Sigmoid colon (tissue), 7 donors: Measurements from ENCODE around the gene HDGFL1. TPM values are rescaled to one million over a fixed set of nuclear protein-coding genes. Genes with fewer than 3 reads are reported as not detected.

Experiments
- DNase-seq: peaks from one replicate; pipeline ENCODE4 v3.0.0-alpha.2; 2019
- H3K27ac ChIP-seq, 4 donors: fragments of 200-600 bp; sonication (generic); one replicate each; pipeline ENCODE4 v1.5.1; 2016 to 2019; ENCODE audit warnings: mild to moderate bottlenecking in 1 of 4
- H3K27me3 ChIP-seq, 3 donors: fragments of 200-600 bp; sonication (generic); one replicate each; pipeline ENCODE4 v1.5.1; 2019; ENCODE audit warnings: mild to moderate bottlenecking in 1 of 3
- H3K36me3 ChIP-seq, 4 donors: fragments of 200-600 bp; sonication (generic); one replicate each; pipeline ENCODE4 v1.5.1; 2016 to 2019
- H3K4me1 ChIP-seq, 4 donors: fragments of 200-600 bp; sonication (generic); one replicate each; pipeline ENCODE4 v1.5.1; 2017 to 2019
- H3K4me3 ChIP-seq, 4 donors: fragments of 200-600 bp; sonication (generic); one replicate each; pipeline ENCODE4 v1.5.1; 2017 to 2019; ENCODE audit warnings: mild to moderate bottlenecking in 2 of 4, moderate library complexity in 1 of 4
- H3K9me3 ChIP-seq, 4 donors: fragments of 200-600 bp in 3 of 4; sonication (generic) in 3 of 4; one replicate each; pipeline versions ENCODE4 v1.5.1 to v1.6.1; 2013 to 2019
- EP300 ChIP-seq, 4 donors: sonication (generic); formaldehyde crosslinking; IDR thresholded peaks; one replicate each; pipeline ENCODE4 v1.6.1; 2017; ENCODE audit warnings: antibody characterized with exemption in 4 of 4
- POLR2A ChIP-seq, 2 donors: fragments of 450-650 bp; IDR thresholded peaks; one replicate each; pipeline ENCODE4 v1.6.1; 2016; ENCODE audit warnings: antibody characterized with exemption in 2 of 2, mild to moderate bottlenecking in 2 of 2, moderate library complexity in 2 of 2
- POLR2AphosphoS5 ChIP-seq, 4 donors: sonication (generic); formaldehyde crosslinking; IDR thresholded peaks; one replicate each; pipeline ENCODE4 v1.6.1; 2017; ENCODE audit warnings: antibody characterized with exemption in 4 of 4
- WGBS, 2 donors: extraction: QIAGEN DNeasy Blood & Tissue Kit; methylation state at CpG; one replicate each; pipeline ENCODE4 v1.1.7; 2013; 5-methylcytosine and 5-hydroxymethylcytosine counted together
- intact Hi-C: fragments of 100-400 bp; cut with DNase I; formaldehyde crosslinking; loops from one replicate; pipeline ENCODE4 v1.15.1; 2023
- polyA plus RNA-seq, 3 donors: library from polyadenylated mRNA; stranded (reverse); fragments of 200-250 nt; gene quantifications; one replicate each; pipeline ENCODE4 v1.2.3, GENCODE V29; 2013
- total RNA-seq, 4 donors: library from RNA; depleted of rRNA; stranded (reverse); fragments of >200 nt; gene quantifications; one replicate each; pipeline ENCODE4 v1.1.0, GENCODE V29; 2016
- TF ChIP-seq, protein P1 (sequence below), 4 experiments: fragments of 450-650 bp in 3 of 4; fragments of 200-600 bp in 1 of 4; IDR thresholded peaks; one replicate each; pipeline ENCODE4 v1.5.1; 2016 to 2019; ENCODE audit warnings: antibody characterized with exemption in 4 of 4, mild to moderate bottlenecking in 3 of 4, moderate library complexity in 2 of 4
- donor health status: healthy with polysubstance abuse.
- donor health status: Bipolar disorder and iron deficiency.
- donor health status: healthy.

Gene HDGFL1
- total and polyA plus RNA-seq, 7 donors, result not detected

DNA sequence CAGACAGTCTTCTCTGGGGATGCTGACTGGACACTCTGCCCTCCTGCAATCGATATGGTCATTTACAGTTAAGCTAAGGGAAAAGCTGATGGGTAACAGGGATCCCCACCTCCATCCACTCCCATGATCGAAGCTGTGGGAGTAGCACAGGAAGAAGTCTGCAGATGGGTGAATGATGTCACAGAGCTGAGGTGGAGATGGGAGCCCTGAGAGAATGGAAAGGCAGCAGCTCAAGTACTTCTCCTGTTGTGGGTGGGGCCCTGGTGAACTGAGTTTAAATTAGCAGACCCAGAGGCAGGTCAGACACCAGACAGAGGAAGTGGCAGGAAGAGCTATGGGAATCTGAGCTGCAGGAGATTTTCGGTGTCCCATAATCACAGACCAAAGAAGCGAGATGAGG is 29.0 kb downstream of the HDGFL1 start:
- no peak overlapping the region for H3K27ac ChIP-seq
- intact Hi-C loops, result no loop called here
- TF ChIP-seq POLR2A (IDR thresholded peaks at IDR 0.05) (no peak), EP300 (IDR thresholded peaks at IDR 0.05) (no peak), POLR2AphosphoS5 (IDR thresholded peaks at IDR 0.05) (no peak)
- TF ChIP-seq, protein P1, sequence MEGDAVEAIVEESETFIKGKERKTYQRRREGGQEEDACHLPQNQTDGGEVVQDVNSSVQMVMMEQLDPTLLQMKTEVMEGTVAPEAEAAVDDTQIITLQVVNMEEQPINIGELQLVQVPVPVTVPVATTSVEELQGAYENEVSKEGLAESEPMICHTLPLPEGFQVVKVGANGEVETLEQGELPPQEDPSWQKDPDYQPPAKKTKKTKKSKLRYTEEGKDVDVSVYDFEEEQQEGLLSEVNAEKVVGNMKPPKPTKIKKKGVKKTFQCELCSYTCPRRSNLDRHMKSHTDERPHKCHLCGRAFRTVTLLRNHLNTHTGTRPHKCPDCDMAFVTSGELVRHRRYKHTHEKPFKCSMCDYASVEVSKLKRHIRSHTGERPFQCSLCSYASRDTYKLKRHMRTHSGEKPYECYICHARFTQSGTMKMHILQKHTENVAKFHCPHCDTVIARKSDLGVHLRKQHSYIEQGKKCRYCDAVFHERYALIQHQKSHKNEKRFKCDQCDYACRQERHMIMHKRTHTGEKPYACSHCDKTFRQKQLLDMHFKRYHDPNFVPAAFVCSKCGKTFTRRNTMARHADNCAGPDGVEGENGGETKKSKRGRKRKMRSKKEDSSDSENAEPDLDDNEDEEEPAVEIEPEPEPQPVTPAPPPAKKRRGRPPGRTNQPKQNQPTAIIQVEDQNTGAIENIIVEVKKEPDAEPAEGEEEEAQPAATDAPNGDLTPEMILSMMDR (IDR thresholded peaks at IDR 0.05), result no peak
- H3K9me3 ChIP-seq, result no peaks in the 10 kb centered on the region
- DNase-seq, result no peak
- H3K4me3 ChIP-seq, result no peak overlapping the region
- no peaks in the 10 kb centered on the region for H3K36me3 ChIP-seq
- WGBS, 2 donors, result 87 to 88% methylated on average over 4 of the region's 4 CpGs
- H3K4me1 ChIP-seq, result no peaks in the 10 kb centered on the region
- H3K27me3 ChIP-seq, result no peaks in the 10 kb centered on the region

DNA sequence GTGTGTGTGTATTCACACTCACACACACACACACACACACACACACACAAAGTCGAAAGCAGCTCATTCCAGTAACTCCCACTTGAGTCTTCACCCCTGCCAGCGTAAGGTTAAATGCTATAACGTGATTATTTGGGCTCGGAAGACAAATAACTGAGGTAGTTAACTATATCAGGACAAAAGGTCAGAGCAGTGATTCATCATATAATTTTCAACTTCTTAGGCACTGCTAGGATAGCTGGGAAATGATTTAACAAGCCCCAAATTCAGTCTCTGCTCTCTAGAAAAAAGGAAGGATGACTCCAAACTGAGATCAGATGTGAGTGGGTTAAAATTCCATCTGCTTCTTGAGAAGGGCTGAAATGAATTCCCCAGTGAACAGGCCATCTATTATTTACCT is 30.7 kb downstream of the HDGFL1 start:
- Histone ChIP-seq H3K27ac (no peak overlapping the region), H3K36me3 (no peaks in the 10 kb centered on the region), H3K27me3 (no peaks in the 10 kb centered on the region), H3K9me3 (no peaks in the 10 kb centered on the region), H3K4me3 (no peak overlapping the region), H3K4me1 (no peaks in the 10 kb centered on the region)
- TF ChIP-seq POLR2A (IDR thresholded peaks at IDR 0.05) (no peak), EP300 (IDR thresholded peaks at IDR 0.05) (no peak), POLR2AphosphoS5 (IDR thresholded peaks at IDR 0.05) (no peak)
- TF ChIP-seq, protein P1 (IDR thresholded peaks at IDR 0.05), result no peak
- no peak for DNase-seq
- intact Hi-C loops, result no loop called here
- WGBS, 2 donors, result 69 to 78% methylated on average over 4 of the region's 4 CpGs

DNA sequence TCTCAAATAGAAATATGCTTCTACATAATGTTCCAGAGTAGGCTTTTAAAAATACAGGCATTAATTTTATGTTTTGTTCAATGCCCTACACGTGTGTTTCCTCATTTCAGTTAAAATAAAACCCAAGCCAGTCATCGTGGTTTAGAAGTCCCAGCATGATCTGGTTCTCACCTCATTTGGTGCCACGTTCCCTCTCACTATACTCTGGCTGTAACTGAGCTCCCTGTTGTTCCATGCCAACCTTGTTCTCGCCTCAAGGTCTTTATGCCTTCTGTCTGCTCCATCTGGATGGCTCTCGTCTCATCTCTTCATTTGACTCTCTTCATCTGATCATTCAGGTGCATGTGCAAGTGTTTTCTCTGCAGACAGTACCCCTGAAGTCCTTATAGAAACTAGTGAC is 32.6 kb downstream of the HDGFL1 start:
- no peak overlapping the region for H3K27ac ChIP-seq
- H3K27me3 ChIP-seq, result no peaks in the 10 kb centered on the region
- H3K36me3 ChIP-seq, result no peaks in the 10 kb centered on the region
- TF ChIP-seq, protein P1 (IDR thresholded peaks at IDR 0.05), result no peak
- TF ChIP-seq EP300 (IDR thresholded peaks at IDR 0.05) (no peak), POLR2A (IDR thresholded peaks at IDR 0.05) (no peak), POLR2AphosphoS5 (IDR thresholded peaks at IDR 0.05) (no peak)
- 68 to 85% methylated on average over 5 of the region's 5 CpGs for WGBS, 2 donors
- H3K4me3 ChIP-seq, result no peak overlapping the region
- H3K4me1 ChIP-seq, result no peaks in the 10 kb centered on the region
- DNase-seq, result no peak
- H3K9me3 ChIP-seq, result no peaks in the 10 kb centered on the region
- intact Hi-C loops, result no loop called here

DNA sequence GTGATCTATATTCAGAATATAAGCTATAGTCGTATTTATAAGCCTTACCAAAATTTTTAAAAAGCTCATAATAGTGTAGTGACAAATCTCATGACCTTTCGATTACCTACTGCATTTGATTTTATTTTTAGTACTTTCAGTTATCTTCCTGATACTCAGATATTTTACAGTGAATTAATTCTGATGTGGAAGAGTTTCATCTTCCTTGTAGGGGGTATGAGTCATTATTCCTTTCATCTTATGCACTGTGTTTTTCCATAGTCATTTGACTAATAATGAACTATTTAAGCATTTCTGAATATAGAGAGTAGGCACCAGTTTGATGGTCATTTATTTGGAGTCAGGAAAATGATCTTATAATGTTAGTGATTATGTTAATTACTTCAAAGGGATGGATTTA is 36.4 kb downstream of the HDGFL1 start:
- TF ChIP-seq EP300 (IDR thresholded peaks at IDR 0.05) (no peak), POLR2AphosphoS5 (IDR thresholded peaks at IDR 0.05) (no peak), POLR2A (IDR thresholded peaks at IDR 0.05) (no peak)
- TF ChIP-seq, protein P1 (IDR thresholded peaks at IDR 0.05), result no peak
- Histone ChIP-seq H3K4me3 (no peak overlapping the region), H3K27me3 (no peaks in the 10 kb centered on the region), H3K27ac (no peak overlapping the region), H3K9me3 (no peaks in the 10 kb centered on the region), H3K36me3 (no peaks in the 10 kb centered on the region), H3K4me1 (no peaks in the 10 kb centered on the region)
- intact Hi-C loops, result no loop called here
- no peak for DNase-seq
- WGBS, 2 donors, result 86% methylated on average over 2 of the region's 2 CpGs

DNA sequence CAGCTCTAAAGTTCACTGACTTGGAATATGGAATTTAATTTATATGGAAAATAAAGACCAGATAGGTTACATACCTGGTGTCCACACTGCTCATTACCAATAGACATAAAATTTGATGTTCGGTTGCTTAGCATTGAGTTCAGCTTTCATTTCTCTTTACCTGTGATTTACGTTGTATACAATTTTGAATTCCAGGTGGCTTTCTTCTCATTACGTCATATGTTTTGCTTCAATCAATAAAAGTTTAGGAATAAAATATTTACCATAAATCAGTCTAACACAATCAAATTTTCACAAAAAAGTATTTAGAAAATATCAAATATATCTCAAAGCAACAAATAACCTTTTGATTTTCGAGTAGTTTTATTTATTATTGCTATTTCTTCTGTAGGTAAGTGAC is 40.8 kb downstream of the HDGFL1 start:
- no peak for TF ChIP-seq EP300 (IDR thresholded peaks at IDR 0.05)
- TF ChIP-seq, protein P1 (IDR thresholded peaks at IDR 0.05), result no peak
- no peak for TF ChIP-seq POLR2A (IDR thresholded peaks at IDR 0.05)
- TF ChIP-seq POLR2AphosphoS5 (IDR thresholded peaks at IDR 0.05), result no peak
- Histone ChIP-seq H3K27ac (no peak overlapping the region), H3K36me3 (no peaks in the 10 kb centered on the region), H3K27me3 (no peaks in the 10 kb centered on the region), H3K4me1 (peaks cover 0 to 24% (median 15%) of the 10 kb centered on the region in 4 donors), H3K4me3 (no peak overlapping the region), H3K9me3 (no peaks in the 10 kb centered on the region)
- 81 to 96% methylated on average over 4 of the region's 4 CpGs for WGBS, 2 donors
- DNase-seq, result no peak
- intact Hi-C loops, result no loop called here
